GM19239 (cell line): ENCODE data around the gene CLCN6.

Source experiments
- DNase-seq: peaks from one replicate; pipeline ENCODE4 v3.0.0; 2011; ENCODE audit warnings: low spot score; ENCODE audit not compliant: insufficient read length
- FAIRE-seq: peaks from 2 replicates; lab custom pipeline; 2011; peaks lifted over from hg19 to GRCh38; lab: Jason Lieb, UNC

Gene CLCN6

GRCh38 chr1:11874258-11874562 lies 68.2 kb downstream of the CLCN6 start:
- FAIRE-seq: no peak
- DNase-seq: no peak

GRCh38 chr1:11874624-11875023 lies 68.6 kb downstream of the CLCN6 start:
- no peak for DNase-seq
- no peak for FAIRE-seq

GRCh38 chr1:11875094-11875493 lies 69.1 kb downstream of the CLCN6 start:
- FAIRE-seq (no peak), DNase-seq (no peak)

- FAIRE-seq (no peak), DNase-seq (no peak)
These were observed 71.1 kb downstream of the CLCN6 start for GRCh38 chr1:11877074-11877473.

GRCh38 chr1:11878081-11878890 lies 72.3 kb downstream of the CLCN6 start:
- no peak for FAIRE-seq
- DNase-seq: no peak

- FAIRE-seq: no peak
- DNase-seq: no peak
These were observed 72.8 kb downstream of the CLCN6 start for GRCh38 chr1:11878891-11879190.

- FAIRE-seq: no peak
- no peak for DNase-seq
These were observed 73.6 kb downstream of the CLCN6 start for GRCh38 chr1:11879311-11880180.

- DNase-seq (no peak), FAIRE-seq (no peak)
These were observed 74.2 kb downstream of the CLCN6 start for GRCh38 chr1:11880181-11880575.

- FAIRE-seq: no peak
- DNase-seq: no peak
These were observed 75.1 kb downstream of the CLCN6 start for GRCh38 chr1:11880911-11881748.

- no peak for FAIRE-seq
- DNase-seq: no peak
These were observed 75.9 kb downstream of the CLCN6 start for GRCh38 chr1:11881749-11882441.

GRCh38 chr1:11882814-11883538 lies 77.0 kb downstream of the CLCN6 start:
- FAIRE-seq (no peak), DNase-seq (no peak)

- no peak for FAIRE-seq
- DNase-seq: no peak
These were observed 79.9 kb downstream of the CLCN6 start for GRCh38 chr1:11885916-11886315.

- no peak for DNase-seq
- no peak for FAIRE-seq
These were observed 81.1 kb downstream of the CLCN6 start for GRCh38 chr1:11886986-11887665.

- no peak for DNase-seq
- FAIRE-seq: no peak
These were observed 81.6 kb downstream of the CLCN6 start for GRCh38 chr1:11887666-11888007.

GRCh38 chr1:11888206-11888876 lies 82.3 kb downstream of the CLCN6 start:
- FAIRE-seq (no peak), DNase-seq (no peak)

GRCh38 chr1:11888877-11889208 lies 82.9 kb downstream of the CLCN6 start:
- FAIRE-seq (no peak), DNase-seq (no peak)

GRCh38 chr1:11891433-11892186 lies 85.6 kb downstream of the CLCN6 start:
- no peak for DNase-seq
- FAIRE-seq: no peak
